Motor neuron (in vitro differentiated cells): Measurements from ENCODE around the gene CCDC192. TPM values are rescaled to one million over a fixed set of nuclear protein-coding genes. Genes with fewer than 3 reads are reported as not detected.
A peak's percentile ranks its signal among the peaks of the same experiment; 100 is the strongest.

Experiments used
- ATAC-seq, 8 experiments: fragments of 200-7000 bp; cut with Tn5 transposase; replicated peaks in 6 of 8; 2 replicates each; pipeline ENCODE4 v1.8.0; 2021; ENCODE audit warnings: mild to moderate bottlenecking in 8 of 8, moderate library complexity in 8 of 8
- H3K27ac ChIP-seq, 2 donors: fragments of 250-450 bp; sonication (Bioruptor Pico); 2 replicates each; pipeline ENCODE4 v1.9.0; 2021; ENCODE audit warnings: antibody characterized with exemption in 2 of 2, mild to moderate bottlenecking in 2 of 2, moderate library complexity in 1 of 2
- H3K4me1 ChIP-seq, 2 donors: fragments of 250-450 bp; sonication (Bioruptor Pico); replicated peaks in 1 of 2; 2 replicates each; pipeline ENCODE4 v1.6.1; 2021; ENCODE audit warnings: antibody characterized with exemption in 2 of 2, mild to moderate bottlenecking in 2 of 2, moderate library complexity in 1 of 2
- H3K4me3 ChIP-seq, 5 donors: fragments of 250-450 bp; sonication (Bioruptor Pico); 2 replicates each; pipeline ENCODE4 v1.9.0; 2021; ENCODE audit warnings: antibody characterized with exemption in 5 of 5, mild to moderate bottlenecking in 5 of 5, moderate library complexity in 4 of 5
- WGBS, 10 experiments: fragments of 450-650 bp; shearing (Covaris generic); methylation state at CpG; one replicate each; pipeline ENCODE4 v1.0.0; 2022; 5-methylcytosine and 5-hydroxymethylcytosine counted together
- in situ Hi-C, 9 experiments: fragments of 400-800 bp; cut with MboI; loops; one replicate each; pipeline ENCODE4 v1.15.0; 2021; ENCODE audit warnings: low sequenced_read_pairs in 9 of 9, low pct_unique_long_range_greater_than_20kb in 2 of 9; ENCODE audit not compliant: unreplicated experiment in 9 of 9
- total RNA-seq, 8 experiments: library from RNA; unstranded; fragments of 300-600 nt; gene quantifications; 2 replicates each; pipeline versions ENCODE4 v1.2.3 to v1.2.4, GENCODE V29; 2022

CCDC192 gene
- total RNA-seq, 8 experiments from 2014 or later = 0.38 to 2.0 (median 1.2) TPM; not detected in 1

DNA sequence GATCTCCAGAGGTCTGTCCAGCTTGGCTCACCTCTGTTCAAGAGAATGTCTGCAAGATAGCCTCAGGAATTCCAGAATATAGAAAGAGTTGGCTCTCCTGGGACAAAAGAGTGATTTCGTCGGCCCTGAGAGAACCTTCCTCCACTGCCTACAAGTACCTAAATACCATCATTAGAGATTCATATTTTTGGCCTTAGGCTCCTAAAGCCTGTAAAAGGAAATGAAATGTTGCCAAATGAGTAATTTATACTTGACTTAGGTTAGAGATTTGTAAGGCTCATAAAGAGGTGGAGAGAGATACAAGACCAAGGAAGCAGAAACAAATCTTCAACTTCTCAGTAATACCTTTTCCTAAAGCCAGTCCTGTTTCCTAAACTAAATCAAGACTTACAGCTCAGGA is 146.2 kb downstream of the CCDC192 start:
- in situ Hi-C loops = no loop called here
- H3K4me3 ChIP-seq = no peak overlapping the region
- 80 to 100% (median 94%) methylated on average over 1 to 2 of the region's 2 CpGs; no CpG with 5 or more reads in 5 of the 10 experiments for WGBS, 10 experiments
- H3K4me1 ChIP-seq = no peaks in the 10 kb centered on the region
- ATAC-seq = no peak
- H3K27ac ChIP-seq = no peak overlapping the region

DNA sequence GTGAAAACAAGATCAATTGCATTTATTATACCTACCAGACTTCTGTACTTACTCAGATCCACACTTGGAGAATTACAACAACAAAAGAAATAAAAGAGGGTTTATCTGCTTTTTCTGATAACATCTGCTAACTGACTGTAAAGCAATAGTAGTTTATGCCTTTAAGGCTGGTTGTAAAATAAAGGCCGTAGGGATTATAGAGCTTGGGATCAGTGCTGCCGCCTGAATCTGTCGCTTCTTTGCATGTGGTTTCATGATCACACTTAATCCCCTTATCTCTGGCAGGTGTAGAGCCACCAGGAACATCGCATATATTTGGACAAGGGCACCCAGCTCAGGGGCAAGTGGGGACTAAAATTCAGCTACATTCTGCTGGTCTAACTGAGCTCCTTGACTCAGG is 146.7 kb downstream of the CCDC192 start:
- whole genome bisulfite sequencing, 10 experiments = 0 to 90% (median 59%) methylated on average over 1 to 4 of the region's 4 CpGs; no CpG with 5 or more reads in 2 of the 10 experiments
- ATAC-seq = no peak
- in situ Hi-C loops = loop anchor here in 2 of 9 experiments (25.0 kb wide), 2 partner anchors 88 to 288 kb away; no protein-coding TSS in a partner anchor
- Histone ChIP-seq H3K4me3 (no peak overlapping the region), H3K4me1 (no peaks in the 10 kb centered on the region), H3K27ac (no peak overlapping the region)

DNA sequence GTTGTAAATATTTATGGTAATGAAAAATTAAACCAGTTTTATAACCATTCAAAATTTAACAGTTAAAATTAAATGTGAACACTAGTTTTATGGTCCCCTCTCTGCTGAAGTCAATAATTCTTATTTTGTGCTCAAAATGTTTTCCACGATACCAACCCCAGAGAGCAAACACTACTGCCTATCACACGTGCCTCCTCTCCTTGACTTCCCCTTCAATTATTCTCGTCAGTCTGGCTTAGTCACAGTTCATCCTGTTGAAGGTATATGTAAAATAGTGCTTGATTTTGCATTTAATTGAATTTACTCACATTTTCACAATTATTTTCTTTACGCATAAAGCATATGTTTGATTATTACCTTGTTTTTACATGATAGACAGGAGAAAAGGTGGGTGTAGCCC is 148.8 kb downstream of the CCDC192 start:
- ATAC-seq = no peak
- 47 to 100% (median 92%) methylated on average over 1 to 4 of the region's 4 CpGs for WGBS, 10 experiments
- in situ Hi-C loops = loop anchor here in 2 of 9 experiments (25.0 kb wide), 2 partner anchors 90 to 290 kb away; no protein-coding TSS in a partner anchor
- H3K4me1 ChIP-seq = no peaks in the 10 kb centered on the region
- H3K27ac ChIP-seq = no peak overlapping the region
- H3K4me3 ChIP-seq = no peak overlapping the region

DNA sequence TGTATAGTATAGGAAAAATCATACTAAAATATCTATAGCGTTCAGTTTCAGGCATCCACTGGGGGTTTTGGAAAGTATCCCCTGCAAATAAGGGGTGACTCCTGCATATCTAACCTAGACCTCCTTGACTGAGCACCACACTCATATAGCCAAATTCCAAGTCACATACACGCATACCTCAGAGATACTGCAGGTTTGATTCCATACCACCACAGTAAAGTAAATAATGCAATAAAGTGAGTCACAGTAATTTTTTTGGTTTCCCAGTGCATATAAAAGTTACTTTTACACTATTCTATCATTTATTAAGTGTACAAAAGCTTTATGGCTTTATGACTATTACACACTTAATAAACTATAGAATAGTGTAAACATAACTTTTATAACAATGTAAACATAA is 151.3 kb downstream of the CCDC192 start:
- WGBS, 10 experiments = 57 to 100% (median 100%) methylated on average over 1 to 2 of the region's 2 CpGs; no CpG with 5 or more reads in 4 of the 10 experiments
- Histone ChIP-seq H3K4me1 (no peaks in the 10 kb centered on the region), H3K27ac (no peak overlapping the region), H3K4me3 (no peak overlapping the region)
- ATAC-seq = no peak
- in situ Hi-C loops = loop anchor here in 2 of 9 experiments (25.0 kb wide), 2 partner anchors 92 to 292 kb away; no protein-coding TSS in a partner anchor

DNA sequence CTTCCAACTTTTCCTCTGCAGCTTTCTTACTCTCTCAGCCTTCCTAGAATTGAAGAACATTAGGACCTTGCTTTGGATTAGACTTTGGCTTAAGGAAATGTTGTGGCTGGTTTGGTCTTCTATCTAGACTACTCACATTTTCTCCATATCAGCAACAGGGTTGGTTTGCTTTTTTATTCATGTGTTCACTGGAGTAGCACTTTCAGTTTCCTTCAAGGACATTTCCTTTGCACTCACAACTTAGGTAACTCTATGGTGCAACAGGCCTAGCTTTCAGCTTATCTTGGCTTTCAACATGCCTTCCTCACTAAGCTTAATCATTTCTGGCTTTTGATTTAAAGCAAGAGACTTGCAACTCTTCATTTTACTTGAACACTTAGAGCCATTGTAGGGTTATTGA is 153.1 kb downstream of the CCDC192 start:
- no peak for ATAC-seq
- in situ Hi-C loops = loop anchor here in 2 of 9 experiments (25.0 kb wide), 2 partner anchors 94 to 294 kb away; no protein-coding TSS in a partner anchor
- Histone ChIP-seq H3K4me1 (no peaks in the 10 kb centered on the region), H3K4me3 (no peak overlapping the region), H3K27ac (no peak overlapping the region)

DNA sequence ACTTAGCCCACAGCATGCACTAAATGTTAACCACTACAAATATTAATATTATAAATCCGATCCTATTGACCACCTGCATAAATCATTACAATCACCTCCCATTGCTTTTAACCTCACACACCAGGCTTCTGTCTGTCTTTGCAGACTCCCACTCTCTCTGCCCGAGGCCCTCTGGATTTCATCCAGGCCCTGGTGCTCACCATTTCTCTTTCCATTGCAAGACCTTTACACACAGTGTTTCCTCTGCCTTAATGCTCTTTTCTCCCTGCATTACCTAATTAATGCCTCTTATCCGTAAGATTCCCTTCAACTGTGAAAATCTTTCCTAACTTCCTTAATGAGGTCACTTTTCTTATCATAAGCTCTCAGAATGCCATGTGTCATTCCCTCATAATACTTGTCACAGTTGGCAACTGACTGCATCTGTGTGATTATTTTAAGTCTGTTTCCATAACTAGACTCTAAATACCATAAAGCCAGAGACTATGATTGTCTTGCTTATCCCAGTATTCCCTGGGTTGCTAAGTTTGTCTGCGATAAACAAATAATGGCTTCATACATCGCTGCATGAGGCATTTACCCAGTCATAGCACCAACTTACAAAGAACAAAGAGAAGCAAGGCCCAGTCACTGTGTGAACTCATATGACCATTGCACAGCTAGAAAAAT is 155.1 kb downstream of the CCDC192 start:
- 20 to 100% (median 93%) methylated on average over 1 to 5 of the region's 5 CpGs for WGBS, 10 experiments
- no peak overlapping the region for H3K27ac ChIP-seq

DNA sequence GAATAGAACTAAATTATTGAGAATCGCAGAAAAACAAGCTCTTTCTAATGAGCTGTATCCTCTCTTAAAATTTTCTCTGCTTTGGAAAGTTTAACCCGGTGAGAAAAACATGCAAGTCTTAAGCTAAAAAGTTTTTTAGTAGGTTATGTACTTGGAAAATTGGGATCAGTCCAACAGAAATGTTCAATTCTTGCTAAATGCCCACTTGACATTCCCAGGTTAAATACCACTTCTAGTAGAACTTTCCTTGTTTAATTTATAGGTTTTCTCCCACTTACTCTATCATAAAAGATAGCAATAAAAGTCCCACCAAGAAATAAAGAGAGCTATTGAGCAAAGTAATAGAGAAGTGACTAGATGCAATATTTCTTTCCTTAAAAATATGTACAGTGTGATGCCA is 157.1 kb downstream of the CCDC192 start:
- in situ Hi-C loops = loop anchor here in 2 of 9 experiments (25.0 kb wide), 2 partner anchors 98 to 298 kb away; no protein-coding TSS in a partner anchor
- H3K4me1 ChIP-seq = no peaks in the 10 kb centered on the region
- H3K27ac ChIP-seq = no peak overlapping the region
- no peak for ATAC-seq
- no peak overlapping the region for H3K4me3 ChIP-seq
- 32 to 100% (median 85%) methylated on average over 1 to 2 of the region's 2 CpGs for whole genome bisulfite sequencing, 10 experiments

More for the DNA sequence above, 155.1 kb downstream of the CCDC192 start:
- peak in 1 of 8 experiments; percentile 52 for ATAC-seq
- Histone ChIP-seq H3K4me1 (no peaks in the 10 kb centered on the region), H3K4me3 (no peak overlapping the region)
- in situ Hi-C loops = loop anchor here in 2 of 9 experiments (25.0 kb wide), 2 partner anchors 96 to 296 kb away; no protein-coding TSS in a partner anchor

DNA sequence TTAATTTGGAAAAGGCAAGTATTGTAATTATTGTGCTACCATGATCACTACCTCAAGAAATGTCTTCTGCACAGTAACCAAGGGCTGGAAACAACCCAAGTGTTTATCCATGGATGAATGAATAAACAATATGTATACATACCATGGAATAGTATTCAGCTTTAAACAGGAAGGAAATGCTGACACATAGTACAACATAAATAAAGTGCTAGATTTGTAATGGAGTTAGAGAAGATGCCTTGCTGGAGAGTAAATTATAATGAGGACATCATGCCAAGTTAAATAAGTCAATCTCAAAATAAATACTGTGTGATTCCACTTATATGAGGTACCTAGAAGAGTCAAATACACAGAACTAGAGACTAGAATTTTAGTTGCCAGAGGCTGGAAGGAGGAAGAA is 160.0 kb downstream of the CCDC192 start:
- in situ Hi-C loops = loop anchor here in 2 of 9 experiments (25.0 kb wide), 2 partner anchors 101 to 301 kb away; no protein-coding TSS in a partner anchor
- H3K27ac ChIP-seq = no peak overlapping the region
- H3K4me3 ChIP-seq = no peak overlapping the region
- no peaks in the 10 kb centered on the region for H3K4me1 ChIP-seq
- no peak for ATAC-seq

DNA sequence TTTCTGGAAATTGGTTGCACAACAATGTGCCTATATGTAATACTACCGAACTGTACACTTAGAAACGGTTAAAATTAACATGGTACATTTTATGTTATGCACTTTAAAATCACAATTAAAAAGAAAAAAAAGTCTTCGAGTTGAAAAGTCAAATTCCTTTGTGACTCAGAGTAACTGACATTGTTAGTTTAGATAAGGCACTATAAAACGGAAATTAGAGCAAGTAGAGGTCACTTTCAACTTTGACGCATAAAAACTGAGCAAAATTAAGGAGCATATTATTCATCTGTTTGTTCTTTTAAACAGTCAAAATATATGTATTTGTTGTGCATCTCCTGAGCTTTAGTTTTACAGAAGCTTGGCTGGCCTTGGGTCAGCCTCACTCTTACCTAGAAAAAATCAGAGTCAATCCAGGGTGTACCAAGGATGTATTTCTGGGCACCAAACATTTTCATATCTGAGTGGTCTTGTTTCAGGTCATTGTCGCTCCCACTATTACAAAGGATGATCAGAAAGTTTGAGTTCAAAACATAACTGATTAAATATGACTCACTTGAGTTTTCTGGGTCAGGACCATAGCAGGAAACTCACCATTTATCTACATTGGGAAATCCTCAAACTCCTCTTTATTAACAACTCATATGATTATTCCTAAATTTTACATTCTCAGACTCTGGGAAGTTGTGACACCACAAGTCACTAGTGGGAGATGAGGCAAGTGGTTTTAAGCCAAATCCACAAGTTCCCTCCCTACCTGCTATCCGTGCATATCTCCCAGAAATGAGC is 160.6 kb downstream of the CCDC192 start:
- Histone ChIP-seq H3K4me3 (no peak overlapping the region), H3K4me1 (no peaks in the 10 kb centered on the region), H3K27ac (no peak overlapping the region)
- in situ Hi-C loops = loop anchor here in 2 of 9 experiments (25.0 kb wide), 2 partner anchors 102 to 302 kb away; no protein-coding TSS in a partner anchor
- ATAC-seq = no peak
- 75 to 95% (median 89%) methylated on average over 3 to 7 of the region's 7 CpGs for WGBS, 10 experiments

DNA sequence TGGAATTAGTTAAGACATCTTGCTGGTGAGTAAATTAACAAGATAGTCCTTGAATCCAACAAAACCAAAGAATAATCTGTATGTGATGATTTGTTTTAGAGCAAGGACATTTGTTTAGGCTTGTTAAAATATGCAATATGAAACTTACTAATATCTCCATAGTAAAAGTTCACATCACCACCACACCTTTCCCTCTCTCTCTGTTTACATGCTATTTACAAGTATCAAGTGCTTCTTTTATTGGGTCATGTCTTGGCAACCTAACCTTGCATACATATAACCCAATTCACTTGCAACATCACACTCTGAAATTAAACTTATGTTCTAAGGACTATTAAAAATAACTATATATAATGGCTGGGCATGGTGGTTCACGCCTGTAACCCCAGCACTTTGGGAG is 161.3 kb downstream of the CCDC192 start:
- 80 to 100% (median 94%) methylated on average over 1 of the region's 1 CpG; no CpG with 5 or more reads in 6 of the 10 experiments for WGBS, 10 experiments
- Histone ChIP-seq H3K4me3 (no peak overlapping the region), H3K27ac (no peak overlapping the region), H3K4me1 (no peaks in the 10 kb centered on the region)
- peak in 2 of 8 experiments; percentile 36 to 52 for ATAC-seq
- in situ Hi-C loops = loop anchor here in 2 of 9 experiments (25.0 kb wide), 2 partner anchors 102 to 302 kb away; no protein-coding TSS in a partner anchor

DNA sequence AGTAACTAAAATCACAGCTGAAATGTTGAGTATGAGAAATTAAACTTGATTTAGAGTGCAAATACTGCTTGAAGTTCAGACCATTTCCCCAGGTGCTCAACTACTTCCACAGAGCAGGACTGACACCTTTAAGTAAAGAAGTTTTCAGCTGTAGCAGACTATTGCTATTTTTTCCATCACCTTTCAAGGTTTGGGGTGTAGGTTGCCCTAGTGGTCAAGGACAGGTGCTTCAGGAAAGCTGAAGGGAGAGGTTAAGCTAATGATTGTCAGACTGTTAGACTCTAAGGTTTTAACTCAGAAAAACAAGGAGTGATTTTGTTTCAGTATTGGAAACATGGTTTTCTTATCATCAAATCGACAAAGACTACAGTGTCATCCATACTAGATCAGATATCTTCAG is 162.1 kb downstream of the CCDC192 start:
- no peak overlapping the region for H3K4me3 ChIP-seq
- ATAC-seq = no peak
- WGBS, 10 experiments = 40 to 100% (median 87%) methylated on average over 1 of the region's 1 CpG; no CpG with 5 or more reads in 2 of the 10 experiments
- in situ Hi-C loops = loop anchor here in 2 of 9 experiments (25.0 kb wide), 2 partner anchors 103 to 303 kb away; no protein-coding TSS in a partner anchor
- no peak overlapping the region for H3K27ac ChIP-seq
- H3K4me1 ChIP-seq = no peaks in the 10 kb centered on the region

DNA sequence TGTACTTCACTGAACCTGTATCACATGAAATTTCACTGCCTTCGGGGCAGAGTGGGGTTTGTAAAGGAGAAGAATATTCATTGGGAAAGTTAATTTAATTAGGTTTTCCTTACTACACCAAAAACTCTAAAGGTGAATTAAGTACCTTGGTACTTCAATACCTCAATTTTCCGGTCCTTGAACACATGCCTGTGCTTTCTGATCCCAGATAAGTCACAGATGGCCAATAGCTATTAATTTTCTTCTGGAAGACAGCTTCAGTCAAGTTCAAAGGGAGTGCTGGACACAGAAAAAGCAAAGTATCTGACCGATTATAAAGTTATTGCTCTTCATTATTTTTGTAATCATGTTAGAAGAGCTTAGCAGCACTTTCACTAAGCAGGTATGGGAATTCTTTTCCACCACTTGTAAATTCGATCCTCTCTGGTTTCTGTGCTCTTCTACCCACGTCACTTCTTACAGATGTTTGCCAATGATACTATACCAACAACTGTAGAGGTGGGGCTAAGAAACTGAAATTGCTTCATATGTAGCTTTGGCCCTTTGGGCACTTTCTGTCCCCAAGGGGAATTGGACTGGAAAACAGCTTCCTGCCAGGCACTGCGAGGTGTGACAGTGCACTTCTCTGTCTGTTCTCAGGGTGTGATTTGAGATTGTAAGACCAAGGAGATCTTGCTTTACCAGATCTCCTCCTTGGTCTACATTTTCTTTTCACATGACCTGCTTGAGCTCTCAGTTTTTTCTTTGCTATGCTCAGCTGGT is 164.0 kb downstream of the CCDC192 start:
- peaks cover 0 to 4% of the 10 kb centered on the region in 2 donors for H3K4me1 ChIP-seq
- in situ Hi-C loops = loop anchor here in 2 of 9 experiments (25.0 kb wide), 2 partner anchors 105 to 305 kb away; no protein-coding TSS in a partner anchor
- ATAC-seq = peak in 1 of 8 experiments; percentile 25

More for the DNA sequence above, 164.0 kb downstream of the CCDC192 start:
- 38 to 93% (median 80%) methylated on average over 2 to 6 of the region's 6 CpGs for WGBS, 10 experiments
- Histone ChIP-seq H3K27ac (no peak overlapping the region), H3K4me3 (no peak overlapping the region)
